Psoas muscle (tissue), 8 donors: ENCODE results near the gene IQCN. TPM values are rescaled to one million over a fixed set of nuclear protein-coding genes. Genes with fewer than 3 reads are reported as not detected.
A peak's percentile ranks its signal among the peaks of the same experiment; 100 is the strongest.

ENCODE experiments used
- ATAC-seq, 4 donors: fragments of 200-7000 bp; cut with Tn5 transposase; one replicate each; pipeline ENCODE4 v1.9.1; 2020; ENCODE audit warnings: moderate library complexity in 3 of 4, mild to moderate bottlenecking in 2 of 4
- DNase-seq, 2 donors: peaks; one replicate each; pipeline ENCODE4 v3.0.0-alpha.2; 2020
- H3K27ac ChIP-seq: fragments of 200-600 bp; one replicate; pipeline ENCODE4 v1.8.0; 2022
- H3K27me3 ChIP-seq, 3 donors: fragments of 200-600 bp in 1 of 3; one replicate each; pipeline versions ENCODE4 v1.6.1 to v1.8.0; 2013 to 2022; ENCODE audit warnings: low read length in 2 of 3, mild to moderate bottlenecking in 2 of 3, moderate library complexity in 1 of 3; ENCODE audit not compliant: insufficient read depth in 3 of 3
- H3K36me3 ChIP-seq, 2 donors: fragments of 200-600 bp in 1 of 2; one replicate each; pipeline versions ENCODE4 v1.6.1 to v1.8.0; 2013 to 2022; ENCODE audit warnings: low read depth in 1 of 2, mild to moderate bottlenecking in 1 of 2, moderate library complexity in 1 of 2; ENCODE audit not compliant: insufficient read depth in 1 of 2
- H3K4me1 ChIP-seq: fragments of 200-600 bp; one replicate; pipeline ENCODE4 v1.8.0; 2022
- H3K4me3 ChIP-seq: fragments of 200-600 bp; one replicate; pipeline ENCODE4 v1.8.0; 2022; ENCODE audit warnings: mild to moderate bottlenecking
- H3K9me3 ChIP-seq: fragments of 200-600 bp; one replicate; pipeline ENCODE4 v1.8.0; 2022
- WGBS, 3 donors: extraction: QIAGEN DNeasy Blood & Tissue Kit; methylation state at CpG; one replicate each; pipeline versions ENCODE4 v1.1.6 to v1.1.7; 2013; 5-methylcytosine and 5-hydroxymethylcytosine counted together
- intact Hi-C, 2 donors: fragments of 100-400 bp; cut with DNase I; formaldehyde crosslinking; loops; one replicate each; pipeline versions ENCODE4 v1.11.0 to v1.14.2; 2022
- polyA plus RNA-seq, 3 donors: library from polyadenylated mRNA; stranded (reverse); fragments of 200-250 nt; gene quantifications; one replicate each; pipeline ENCODE4 v1.2.3, GENCODE V29; 2013
- total RNA-seq, 4 donors: library from RNA; stranded (reverse); fragmentation: NEBNext Ultra II Directional in 2 of 4; extraction: Animal tissue kit (Norgen Biotek cat#: 25700) in 2 of 4; gene quantifications; one replicate each; pipeline versions ENCODE4 v1.2.1 to v1.2.4, GENCODE V29; 2021 to 2023
- TF ChIP-seq, protein P1 (sequence below): fragments of 200-600 bp; IDR thresholded peaks from one replicate; pipeline ENCODE4 v1.8.0; 2022; ENCODE audit warnings: antibody characterized with exemption
- donor health status: healthy with polysubstance abuse.
- donor health status: DM: no; HTN: no; CAD: no; lungs with moderate emphysema.
- donor health status: Bipolar disorder and iron deficiency.
- donor health status: healthy.
- donor health status: DM: yes; HTN: yes; CAD: no.
- donor health status: DM: no; HTN: no; CAD: no.
- donor health status: DM: no; HTN: no; CAD: no.
- donor health status: DM: yes; HTN: yes; CAD: no.

IQCN gene
- total and polyA plus RNA-seq, 7 donors = 0.12 to 1.5 (median 0.39) TPM

DNA sequence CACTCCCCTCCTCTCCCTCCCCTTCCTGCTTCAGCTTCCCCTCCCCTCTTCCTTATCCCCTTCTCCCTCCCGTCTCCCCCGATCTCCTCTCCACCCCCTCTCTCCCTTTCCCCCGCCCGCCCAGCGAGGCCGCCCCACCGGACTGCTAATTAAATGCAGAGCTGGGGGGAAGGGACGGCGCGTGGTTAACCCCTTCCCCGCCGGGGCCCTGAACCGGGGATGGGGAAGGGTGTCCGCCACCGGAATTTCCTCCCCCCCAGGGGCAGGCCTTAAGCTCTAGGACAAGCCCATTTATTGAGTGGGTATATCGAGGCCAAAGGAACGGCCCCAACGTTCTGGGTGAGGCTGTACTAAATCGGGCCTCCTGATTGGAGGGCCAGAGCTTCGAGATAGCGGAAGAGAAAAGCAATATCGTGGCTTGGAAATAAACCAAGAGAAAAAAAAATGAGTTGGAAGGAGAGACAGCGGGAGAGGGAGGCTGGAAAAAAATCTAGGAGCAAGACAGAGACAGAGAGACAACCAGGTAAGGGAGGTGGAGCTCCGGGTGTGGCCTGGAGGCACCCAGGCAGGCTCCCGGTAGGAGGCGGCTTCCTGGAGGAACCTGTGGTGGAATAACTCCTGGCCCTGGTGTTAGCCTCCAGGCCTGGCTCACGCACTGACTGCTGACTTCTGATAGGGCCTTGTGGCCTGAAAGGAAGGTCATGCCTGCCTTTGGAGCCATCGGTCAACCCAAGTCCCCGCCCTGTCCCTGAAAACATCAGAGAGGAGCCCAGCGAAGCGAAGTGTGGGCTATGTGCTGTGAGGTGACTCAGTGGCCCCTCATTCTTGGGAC is 18.8 kb upstream of the IQCN start:
- H3K4me1 ChIP-seq = peaks cover 14% of the 10 kb centered on the region
- peak; percentile 85 to 90 for DNase-seq
- TF ChIP-seq, protein P1, sequence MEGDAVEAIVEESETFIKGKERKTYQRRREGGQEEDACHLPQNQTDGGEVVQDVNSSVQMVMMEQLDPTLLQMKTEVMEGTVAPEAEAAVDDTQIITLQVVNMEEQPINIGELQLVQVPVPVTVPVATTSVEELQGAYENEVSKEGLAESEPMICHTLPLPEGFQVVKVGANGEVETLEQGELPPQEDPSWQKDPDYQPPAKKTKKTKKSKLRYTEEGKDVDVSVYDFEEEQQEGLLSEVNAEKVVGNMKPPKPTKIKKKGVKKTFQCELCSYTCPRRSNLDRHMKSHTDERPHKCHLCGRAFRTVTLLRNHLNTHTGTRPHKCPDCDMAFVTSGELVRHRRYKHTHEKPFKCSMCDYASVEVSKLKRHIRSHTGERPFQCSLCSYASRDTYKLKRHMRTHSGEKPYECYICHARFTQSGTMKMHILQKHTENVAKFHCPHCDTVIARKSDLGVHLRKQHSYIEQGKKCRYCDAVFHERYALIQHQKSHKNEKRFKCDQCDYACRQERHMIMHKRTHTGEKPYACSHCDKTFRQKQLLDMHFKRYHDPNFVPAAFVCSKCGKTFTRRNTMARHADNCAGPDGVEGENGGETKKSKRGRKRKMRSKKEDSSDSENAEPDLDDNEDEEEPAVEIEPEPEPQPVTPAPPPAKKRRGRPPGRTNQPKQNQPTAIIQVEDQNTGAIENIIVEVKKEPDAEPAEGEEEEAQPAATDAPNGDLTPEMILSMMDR = no peak
- H3K9me3 ChIP-seq = no peaks in the 10 kb centered on the region
- peak overlapping the region; percentile 97 for H3K27ac ChIP-seq
- H3K36me3 ChIP-seq = no peaks in the 10 kb centered on the region
- WGBS, 3 donors = 8 to 12% (median 10%) methylated on average over 26 to 31 of the region's 31 CpGs
- peak overlapping the region; percentile 83 for H3K4me3 ChIP-seq
- ATAC-seq = peak; percentile 60 to 66 (median 64)
- intact Hi-C loops = no loop called here
- no peaks in the 10 kb centered on the region for H3K27me3 ChIP-seq

GRCh38 chr19:18292462-18292809 is 18.2 kb upstream of the IQCN start:
- Histone ChIP-seq H3K27ac (peak overlapping the region; percentile 97), H3K27me3 (no peaks in the 10 kb centered on the region), H3K4me3 (peak overlapping the region; percentile 83), H3K9me3 (no peaks in the 10 kb centered on the region), H3K4me1 (peaks cover 14% of the 10 kb centered on the region), H3K36me3 (no peaks in the 10 kb centered on the region)
- intact Hi-C loops = no loop called here
- TF ChIP-seq, protein P1 = no peak
- no peak for ATAC-seq
- 0 to 1% (median 1%) methylated on average over 18 to 20 of the region's 20 CpGs for WGBS, 3 donors
- no peak for DNase-seq

- peak overlapping the region; percentile 97 for H3K27ac ChIP-seq
- no peaks in the 10 kb centered on the region for H3K27me3 ChIP-seq
- TF ChIP-seq, protein P1 = no peak
- 1 to 6% (median 3%) methylated on average over 51 to 75 of the region's 75 CpGs for WGBS, 3 donors
- H3K4me1 ChIP-seq = peaks cover 14% of the 10 kb centered on the region
- no peaks in the 10 kb centered on the region for H3K9me3 ChIP-seq
- peak overlapping the region; percentile 83 for H3K4me3 ChIP-seq
- intact Hi-C loops = no loop called here
- DNase-seq (peak; percentile 86 to 89), ATAC-seq (peak; percentile 68 to 79 (median 73))
- no peaks in the 10 kb centered on the region for H3K36me3 ChIP-seq
Observed at GRCh38 chr19:18291590-18292461, 17.6 kb upstream of the IQCN start.

- intact Hi-C loops = no loop called here
- peak in 1 of 2 donors; percentile 40 for DNase-seq
- H3K36me3 ChIP-seq = no peaks in the 10 kb centered on the region
- peak overlapping the region; percentile 97 for H3K27ac ChIP-seq
- H3K4me3 ChIP-seq = peak overlapping the region; percentile 83
- H3K4me1 ChIP-seq = peaks cover 14% of the 10 kb centered on the region
- H3K9me3 ChIP-seq = no peaks in the 10 kb centered on the region
- no peaks in the 10 kb centered on the region for H3K27me3 ChIP-seq
- no peak for ATAC-seq
- TF ChIP-seq, protein P1 = no peak
- 48 to 55% (median 48%) methylated on average over 20 to 21 of the region's 21 CpGs for WGBS, 3 donors
Observed at GRCh38 chr19:18291019-18291524, 16.8 kb upstream of the IQCN start.
